BLaER1 treated with 17β-estradiol and CSF1 and Interleukin-3, amounts not matched to agents 10 nM and 100 nM (cell line): Measurements from ENCODE around the gene FRMD8.

Experiments
- H3K27ac ChIP-seq, 11 experiments: shearing (Covaris generic); formaldehyde crosslinking; 2 replicates each; pipeline ENCODE4 v1.8.1; 2022
- H3K27me3 ChIP-seq, 11 experiments: shearing (Covaris generic); formaldehyde crosslinking; 2 replicates each; pipeline ENCODE4 v1.8.1; 2022
- H3K36me3 ChIP-seq, 11 experiments: shearing (Covaris generic); formaldehyde crosslinking; 2 replicates each; pipeline ENCODE4 v1.8.1; 2022
- H3K4me1 ChIP-seq, 10 experiments: shearing (Covaris generic); formaldehyde crosslinking; 2 replicates each; pipeline ENCODE4 v1.8.1; 2022
- H3K4me2 ChIP-seq, 11 experiments: shearing (Covaris generic); formaldehyde crosslinking; 2 replicates each; pipeline ENCODE4 v1.8.1; 2022
- H3K4me3 ChIP-seq, 10 experiments: shearing (Covaris generic); formaldehyde crosslinking; 2 replicates each; pipeline ENCODE4 v1.8.1; 2022
- H3K9ac ChIP-seq, 11 experiments: shearing (Covaris generic); formaldehyde crosslinking; 2 replicates each; pipeline ENCODE4 v1.8.1; 2022
- H3K9me3 ChIP-seq, 11 experiments: shearing (Covaris generic); formaldehyde crosslinking; replicated peaks in 1 of 11; 2 replicates each; pipeline ENCODE4 v1.8.1; 2022
- H4K20me1 ChIP-seq, 11 experiments: shearing (Covaris generic); formaldehyde crosslinking; 2 replicates each; pipeline ENCODE4 v1.8.1; 2022
- Cebpa-rat ChIP-seq, 11 experiments: shearing (Covaris generic); IDR thresholded peaks; 2 replicates each; pipeline ENCODE4 v1.8.1; 2022

FRMD8 gene

DNA sequence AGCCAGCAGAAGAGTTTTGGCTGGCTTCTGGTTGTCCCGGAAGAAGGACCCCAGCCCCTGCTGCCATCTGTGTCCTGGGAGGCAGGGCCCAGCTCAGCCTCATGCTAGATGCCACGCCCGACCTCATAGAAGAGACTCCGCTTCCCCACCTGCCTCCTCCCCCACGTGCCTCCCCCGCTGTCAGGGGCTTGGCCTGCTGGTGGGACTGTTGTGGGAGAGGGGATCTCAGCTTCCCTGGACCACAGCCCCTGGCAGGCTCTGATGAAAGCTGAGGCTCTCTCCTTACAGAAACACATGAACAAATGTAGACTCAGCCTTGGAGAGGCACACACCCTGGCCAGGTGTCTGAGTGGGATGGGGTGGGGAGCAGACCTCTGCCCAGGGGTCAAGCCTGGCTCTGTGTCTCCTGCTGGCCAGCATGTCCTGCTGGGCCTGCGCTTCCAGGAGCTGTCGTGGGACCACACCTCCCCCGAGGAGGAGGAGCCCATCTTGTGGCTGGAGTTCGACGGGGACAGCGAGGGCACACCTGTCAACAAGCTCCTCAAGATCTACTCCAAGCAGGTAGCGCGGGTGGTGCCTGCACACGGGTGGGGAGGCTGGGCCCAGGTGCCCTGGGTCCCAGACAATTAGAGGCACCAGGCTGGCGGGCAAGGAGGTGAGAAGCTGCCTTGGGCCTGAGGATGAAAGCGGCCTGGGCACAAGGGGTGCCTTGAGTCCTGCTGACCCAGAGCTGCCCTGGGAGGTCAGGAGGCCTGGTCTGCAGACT lies 14.1 kb downstream of the FRMD8 start:
- H3K4me1 ChIP-seq, result peaks cover 48 to 70% (median 64%) of the 10 kb centered on the region in 10 experiments
- H4K20me1 ChIP-seq, result peaks cover 0 to 84% (median 15%) of the 10 kb centered on the region in 11 experiments; a peak in 13 of 22 replicates
- peak overlapping the region in 10 of 11 experiments; percentile 33 to 63 (median 42); a peak in 17 of 22 replicates for H3K9ac ChIP-seq
- no peak overlapping the region for H3K4me3 ChIP-seq
- peaks cover 61 to 82% (median 74%) of the 10 kb centered on the region in 11 experiments for H3K36me3 ChIP-seq
- H3K27ac ChIP-seq, result peak overlapping the region in 10 of 11 experiments; percentile 5 to 54 (median 22); a peak in 15 of 22 replicates
- H3K4me2 ChIP-seq, result peak overlapping the region in 10 of 11 experiments; percentile 10 to 53 (median 33); a peak in 10 of 22 replicates
- no peak for TF ChIP-seq Cebpa-rat (IDR thresholded peaks at IDR 0.05)
- H3K27me3 ChIP-seq, result no peaks in the 10 kb centered on the region
- H3K9me3 ChIP-seq, result no peaks in the 10 kb centered on the region

DNA sequence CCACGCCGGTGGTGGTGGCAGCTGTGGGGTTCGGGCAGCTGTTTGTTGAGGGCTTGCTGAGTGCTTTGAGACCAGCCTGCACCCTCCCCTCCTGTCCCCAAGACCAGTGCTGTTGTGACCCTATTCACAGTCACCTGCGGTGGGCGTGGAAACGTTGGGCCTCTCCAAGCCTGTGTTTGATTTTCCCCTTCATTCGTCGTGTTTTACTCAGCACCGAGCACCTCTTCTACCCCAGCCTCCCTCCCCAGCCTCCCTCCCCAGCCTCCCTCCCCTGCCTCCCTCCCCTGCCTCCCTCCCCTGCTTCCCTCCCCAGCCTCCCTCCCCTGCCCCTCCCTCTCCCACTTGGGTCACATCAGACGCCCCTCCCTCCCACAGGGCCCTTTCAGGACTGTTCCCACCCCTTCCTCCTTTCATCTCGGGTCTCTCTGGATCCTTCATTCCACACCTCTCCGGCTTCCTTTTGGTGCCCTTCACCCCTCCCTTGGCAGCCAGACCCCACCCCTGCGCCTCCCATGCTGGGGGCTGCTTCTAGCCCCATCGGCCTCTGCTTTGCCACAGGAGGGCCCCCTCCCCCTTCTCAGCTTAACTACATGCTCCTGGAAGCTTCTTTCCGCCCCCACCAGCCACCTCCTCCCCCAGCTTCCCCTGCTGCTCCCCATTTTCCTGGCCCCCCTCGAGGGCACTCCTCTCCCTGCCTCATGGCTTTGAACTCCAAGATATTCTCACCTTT lies 14.8 kb downstream of the FRMD8 start:
- H3K4me2 ChIP-seq, result peak overlapping the region; percentile 10 to 99 (median 92); a peak in 19 of 22 replicates

DNA sequence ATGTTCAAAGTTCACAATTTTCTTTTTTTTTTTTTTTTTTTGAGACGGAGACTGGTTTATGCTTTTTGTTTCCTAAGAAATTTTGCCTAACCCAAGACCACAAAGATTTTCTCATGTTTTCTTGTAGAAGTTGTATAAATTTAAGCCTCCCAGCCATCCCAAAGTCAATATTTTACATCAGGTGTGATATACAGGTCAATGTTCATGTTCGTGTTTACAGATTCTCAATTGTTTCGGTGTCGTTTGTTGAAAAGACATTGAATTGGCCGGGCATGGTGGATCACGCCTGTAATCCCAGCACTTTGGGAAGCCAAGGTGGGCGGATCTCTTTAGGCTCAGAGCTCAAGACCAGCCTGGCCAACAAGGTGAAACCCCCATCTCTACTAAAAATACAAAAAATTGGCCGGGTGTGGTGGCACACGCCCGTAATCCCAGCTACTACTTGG lies 15.4 kb downstream of the FRMD8 start:
- H3K9me3 ChIP-seq, result no peaks in the 10 kb centered on the region
- H4K20me1 ChIP-seq, result peaks cover 0 to 73% (median 6%) of the 10 kb centered on the region in 11 experiments; a peak in 12 of 22 replicates
- peak overlapping the region in 9 of 11 experiments; percentile 30 to 99 (median 95); a peak in 17 of 22 replicates for H3K4me2 ChIP-seq
- no peak overlapping the region for H3K4me3 ChIP-seq
- H3K9ac ChIP-seq, result peak overlapping the region in 5 of 11 experiments; percentile 5 to 49 (median 36); a peak in 2 of 22 replicates
- TF ChIP-seq Cebpa-rat (IDR thresholded peaks at IDR 0.05), result no peak
- H3K27ac ChIP-seq, result peak overlapping the region in 8 of 11 experiments; percentile 44 to 90 (median 81); a peak in 16 of 22 replicates
- no peaks in the 10 kb centered on the region for H3K27me3 ChIP-seq
- peaks cover 63 to 82% (median 74%) of the 10 kb centered on the region in 11 experiments for H3K36me3 ChIP-seq
- H3K4me1 ChIP-seq, result peaks cover 48 to 70% (median 61%) of the 10 kb centered on the region in 10 experiments

More for the DNA sequence above, 14.8 kb downstream of the FRMD8 start:
- H3K4me3 ChIP-seq, result no peak overlapping the region
- no peaks in the 10 kb centered on the region for H3K27me3 ChIP-seq
- H4K20me1 ChIP-seq, result peaks cover 0 to 79% (median 12%) of the 10 kb centered on the region in 11 experiments; a peak in 13 of 22 replicates
- peaks cover 48 to 70% (median 61%) of the 10 kb centered on the region in 10 experiments for H3K4me1 ChIP-seq
- TF ChIP-seq Cebpa-rat (IDR thresholded peaks at IDR 0.05), result no peak
- H3K36me3 ChIP-seq, result peaks cover 61 to 82% (median 74%) of the 10 kb centered on the region in 11 experiments
- no peaks in the 10 kb centered on the region for H3K9me3 ChIP-seq
- peak overlapping the region in 9 of 11 experiments; percentile 33 to 63 (median 39); a peak in 8 of 22 replicates for H3K9ac ChIP-seq
- peak overlapping the region in 8 of 11 experiments; percentile 25 to 90 (median 64); a peak in 17 of 22 replicates for H3K27ac ChIP-seq

DNA sequence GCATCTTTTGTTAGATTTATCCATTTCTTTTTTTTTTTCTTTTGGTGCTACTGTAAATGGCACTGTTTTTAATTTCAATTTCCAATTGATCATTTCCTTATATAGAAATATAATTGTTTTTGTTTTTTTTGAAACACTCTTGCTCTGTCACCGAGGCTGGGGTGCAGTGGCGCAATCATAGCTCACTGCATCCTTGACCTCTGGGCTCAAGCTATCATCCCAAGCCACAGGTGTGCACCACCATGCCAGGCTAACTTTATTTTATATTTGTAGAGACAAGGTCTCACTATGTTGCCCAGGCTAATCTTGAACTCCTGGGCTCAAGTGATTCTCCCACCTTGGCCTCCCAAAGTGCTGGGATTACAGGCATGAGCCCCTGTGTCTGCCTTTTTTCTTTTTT lies 16.4 kb downstream of the FRMD8 start:
- Histone ChIP-seq H3K4me1 (peaks cover 55 to 79% (median 70%) of the 10 kb centered on the region in 10 experiments), H3K27me3 (no peaks in the 10 kb centered on the region), H3K4me3 (no peak overlapping the region), H3K4me2 (peak overlapping the region; percentile 88 to 99 (median 95)), H3K27ac (peak overlapping the region in 9 of 11 experiments; percentile 71 to 90 (median 84); a peak in 17 of 22 replicates), H4K20me1 (peaks cover 0 to 64% (median 5%) of the 10 kb centered on the region in 11 experiments; a peak in 11 of 22 replicates), H3K9me3 (no peaks in the 10 kb centered on the region), H3K9ac (peak overlapping the region in 8 of 11 experiments; percentile 24 to 79 (median 74); a peak in 12 of 22 replicates), H3K36me3 (peaks cover 59 to 79% (median 69%) of the 10 kb centered on the region in 11 experiments)
- peak in 1 of 11 experiments; percentile 28; a peak in 1 of 22 replicates for TF ChIP-seq Cebpa-rat (IDR thresholded peaks at IDR 0.05)

DNA sequence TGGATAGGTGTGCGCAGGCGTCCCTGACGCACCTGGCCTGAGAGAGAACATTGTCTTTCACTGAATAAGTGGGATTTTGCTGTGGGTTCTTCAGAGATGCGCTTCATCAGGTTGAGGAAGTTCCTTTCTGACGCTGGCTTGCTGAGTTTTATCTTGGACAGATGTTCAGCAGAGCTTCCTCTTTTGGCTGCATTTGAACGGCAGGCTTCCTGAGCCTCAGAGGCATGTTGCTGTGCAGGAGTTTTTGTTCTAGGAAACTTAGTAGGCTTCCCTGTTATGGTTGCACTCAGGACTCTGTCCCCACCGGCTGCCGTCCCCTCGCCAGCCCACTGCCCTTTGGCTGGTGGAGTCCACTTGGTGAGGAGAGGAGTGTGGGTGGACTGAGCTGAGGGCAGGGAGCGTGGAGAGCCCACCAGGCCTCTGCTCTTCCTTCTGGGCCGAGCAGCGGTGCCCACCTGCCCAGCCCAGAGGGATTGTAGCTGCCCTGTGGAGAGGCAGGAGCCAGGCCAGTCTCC lies 17.2 kb downstream of the FRMD8 start:
- no peaks in the 10 kb centered on the region for H3K27me3 ChIP-seq
- peak overlapping the region; percentile 88 to 99 (median 95) for H3K4me2 ChIP-seq
- H3K27ac ChIP-seq, result peak overlapping the region; percentile 62 to 90 (median 83)
- TF ChIP-seq Cebpa-rat (IDR thresholded peaks at IDR 0.05), result no peak
- H3K36me3 ChIP-seq, result peaks cover 56 to 77% (median 66%) of the 10 kb centered on the region in 11 experiments
- no peaks in the 10 kb centered on the region for H3K9me3 ChIP-seq
- H4K20me1 ChIP-seq, result peaks cover 0 to 62% (median 5%) of the 10 kb centered on the region in 11 experiments; a peak in 10 of 22 replicates
- H3K4me3 ChIP-seq, result peak overlapping the region in 9 of 10 experiments; percentile 23 to 56 (median 40); a peak in 14 of 20 replicates
- H3K9ac ChIP-seq, result peak overlapping the region; percentile 56 to 79 (median 74); a peak in 21 of 22 replicates
- peaks cover 63 to 87% (median 78%) of the 10 kb centered on the region in 10 experiments for H3K4me1 ChIP-seq

DNA sequence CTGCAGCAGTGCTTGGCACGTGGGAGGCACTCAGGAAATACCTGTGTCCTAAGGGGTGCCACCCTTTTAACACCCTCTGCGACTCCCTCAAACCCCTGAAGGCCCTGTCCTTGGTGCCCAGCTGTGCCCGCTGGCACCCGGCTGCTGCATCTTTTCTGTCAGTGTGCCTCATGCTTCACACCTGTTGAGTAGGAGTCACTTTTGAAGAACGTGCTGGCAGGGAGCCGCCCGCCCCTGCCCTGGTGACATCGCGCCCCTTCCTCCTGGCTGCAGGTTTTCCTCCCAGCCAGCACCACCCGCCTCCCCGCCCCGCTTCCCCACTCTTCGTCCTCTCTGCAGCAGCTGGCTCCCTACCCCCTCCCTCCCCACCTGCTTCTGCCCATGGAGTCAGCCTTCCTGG lies 17.8 kb downstream of the FRMD8 start:
- Histone ChIP-seq H3K4me2 (peak overlapping the region; percentile 88 to 99 (median 95)), H3K36me3 (peaks cover 57 to 77% (median 69%) of the 10 kb centered on the region in 11 experiments), H3K4me3 (peak overlapping the region in 9 of 10 experiments; percentile 23 to 56 (median 40); a peak in 14 of 20 replicates), H3K4me1 (peaks cover 66 to 93% (median 84%) of the 10 kb centered on the region in 10 experiments), H3K27me3 (no peaks in the 10 kb centered on the region), H3K27ac (peak overlapping the region; percentile 62 to 90 (median 83)), H4K20me1 (peaks cover 0 to 64% (median 5%) of the 10 kb centered on the region in 11 experiments; a peak in 10 of 22 replicates), H3K9ac (peak overlapping the region; percentile 56 to 79 (median 74); a peak in 21 of 22 replicates), H3K9me3 (no peaks in the 10 kb centered on the region)
- TF ChIP-seq Cebpa-rat (IDR thresholded peaks at IDR 0.05), result no peak

DNA sequence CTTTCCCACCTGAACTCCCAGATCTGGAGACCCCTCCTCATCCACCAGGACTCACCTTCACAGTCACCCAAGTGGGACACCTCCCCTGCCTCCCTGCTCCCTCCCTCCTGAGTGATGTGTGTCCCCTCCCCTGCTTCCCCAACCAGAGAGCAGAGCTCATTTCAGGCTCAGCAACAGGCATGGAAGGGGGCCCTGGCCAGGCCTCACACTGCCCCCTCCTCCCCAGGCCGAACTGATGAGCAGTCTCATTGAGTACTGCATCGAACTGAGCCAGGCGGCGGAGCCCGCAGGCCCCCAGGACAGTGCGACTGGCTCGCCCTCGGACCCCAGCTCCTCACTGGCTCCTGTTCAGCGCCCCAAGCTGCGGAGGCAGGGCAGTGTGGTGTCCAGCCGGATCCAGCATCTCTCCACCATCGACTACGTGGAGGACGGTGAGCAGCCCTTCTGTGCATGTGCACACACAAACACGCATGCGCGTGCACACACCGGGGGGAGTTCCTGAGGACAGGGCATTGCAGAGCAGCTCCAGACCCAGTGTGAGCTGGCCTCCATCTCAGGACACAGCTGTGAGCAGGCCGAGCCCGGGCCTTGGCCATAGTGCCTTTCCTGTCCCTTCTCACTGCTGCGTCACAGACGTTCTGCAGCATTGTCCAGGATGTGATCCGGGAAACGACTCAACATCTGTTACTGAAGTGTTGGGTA lies 18.4 kb downstream of the FRMD8 start:
- Histone ChIP-seq H3K36me3 (peaks cover 57 to 77% (median 69%) of the 10 kb centered on the region in 11 experiments), H3K4me2 (peak overlapping the region; percentile 88 to 99 (median 95)), H3K4me1 (peaks cover 62 to 97% (median 88%) of the 10 kb centered on the region in 10 experiments), H3K27ac (peak overlapping the region in 10 of 11 experiments; percentile 62 to 90 (median 84); a peak in 19 of 22 replicates), H3K9me3 (no peaks in the 10 kb centered on the region), H3K4me3 (no peak overlapping the region; a peak in 4 of 20 replicates), H3K27me3 (no peaks in the 10 kb centered on the region), H3K9ac (peak overlapping the region; percentile 56 to 79 (median 74); a peak in 18 of 22 replicates), H4K20me1 (peaks cover 0 to 60% (median 5%) of the 10 kb centered on the region in 11 experiments; a peak in 10 of 22 replicates)
- TF ChIP-seq Cebpa-rat (IDR thresholded peaks at IDR 0.05), result no peak
